CD8-positive, alpha-beta memory T cell (primary cell): Measurements from ENCODE around the gene AGR2. TPM values are rescaled to one million over a fixed set of nuclear protein-coding genes. Genes with fewer than 3 reads are reported as not detected.

Source experiments
- CTCF ChIA-PET: fragments of 350-600 bp; sonication (Branson Sonifier 250); formaldehyde crosslinking; loops from one replicate; lab custom pipeline; 2021; ENCODE audit warnings: antibody characterized with exemption; lab: Charles Lee
- POLR2A ChIA-PET: fragments of 350-600 bp; sonication (Branson Sonifier 250); formaldehyde crosslinking; loops from one replicate; lab custom pipeline; 2021; ENCODE audit warnings: antibody characterized with exemption; lab: Charles Lee
- DNase-seq, 5 donors: peaks; one replicate each; pipeline versions ENCODE4 v3.0.0 to v3.0.0-alpha.2; 2020 to 2022; ENCODE audit warnings: mixed read lengths in 1 of 5
- H3K27ac ChIP-seq: one replicate; pipeline ENCODE4 v1.7.0; 2013; ENCODE audit warnings: low read depth, mild to moderate bottlenecking, low read length, moderate library complexity
- H3K27me3 ChIP-seq: 2 replicates; pipeline ENCODE4 v1.7.0; 2013; ENCODE audit warnings: low read length, mild to moderate bottlenecking; ENCODE audit not compliant: insufficient read depth, poor library complexity, severe bottlenecking
- H3K36me3 ChIP-seq: 2 replicates; pipeline ENCODE4 v1.7.0; 2013; ENCODE audit warnings: mild to moderate bottlenecking, low read length, moderate library complexity; ENCODE audit not compliant: insufficient read depth
- H3K4me1 ChIP-seq: 2 replicates; pipeline ENCODE4 v1.7.0; 2013; ENCODE audit warnings: mild to moderate bottlenecking, low read length, moderate library complexity; ENCODE audit not compliant: insufficient read depth
- H3K4me3 ChIP-seq: 2 replicates; pipeline ENCODE4 v1.7.0; 2013; ENCODE audit warnings: mild to moderate bottlenecking, low read length
- H3K9me3 ChIP-seq: 2 replicates; pipeline ENCODE4 v1.7.0; 2013; ENCODE audit warnings: mild to moderate bottlenecking, low read length
- H3K27ac Mint-ChIP-seq, 8 donors: one replicate each; pipeline ENCODE4 v1.8.0; 2020 to 2021; ENCODE audit warnings: mixed read lengths in 8 of 8, mild to moderate bottlenecking in 6 of 8, inconsistent platforms in 3 of 8, moderate library complexity in 3 of 8
- H3K27me3 Mint-ChIP-seq, 2 donors: one replicate each; pipeline ENCODE4 v1.8.0; 2020 to 2021; ENCODE audit warnings: mixed read lengths in 2 of 2, mild to moderate bottlenecking in 1 of 2, moderate library complexity in 1 of 2
- H3K36me3 Mint-ChIP-seq, 3 donors: one replicate each; pipeline ENCODE4 v1.8.0; 2020 to 2021; ENCODE audit warnings: mixed read lengths in 3 of 3, inconsistent platforms in 1 of 3, mild to moderate bottlenecking in 1 of 3
- H3K4me1 Mint-ChIP-seq, 3 donors: one replicate each; pipeline ENCODE4 v1.8.0; 2020 to 2021; ENCODE audit warnings: mixed read lengths in 3 of 3, inconsistent platforms in 1 of 3, mild to moderate bottlenecking in 1 of 3
- H3K4me3 Mint-ChIP-seq, 7 donors: one replicate each; pipeline ENCODE4 v1.8.0; 2020 to 2021; ENCODE audit warnings: mixed read lengths in 7 of 7, mild to moderate bottlenecking in 6 of 7, moderate library complexity in 4 of 7, inconsistent platforms in 2 of 7
- H3K9me3 Mint-ChIP-seq, 5 donors: one replicate each; pipeline ENCODE4 v1.8.0; 2020 to 2022; ENCODE audit warnings: mixed read lengths in 5 of 5, mild to moderate bottlenecking in 3 of 5, moderate library complexity in 2 of 5, inconsistent platforms in 1 of 5
- polyA plus RNA-seq: library from polyadenylated mRNA; unstranded; fragments of 300-500 nt; fragmentation: Illumina TruSeq; gene quantifications from one replicate; pipeline ENCODE4 v1.2.3, GENCODE V29; 2021
- total RNA-seq, 2 experiments: library from RNA; stranded (reverse); gene quantifications; one replicate each; pipeline ENCODE4 v1.2.3, GENCODE V29; 2021

The AGR2 gene
- total and polyA plus RNA-seq, 3 experiments from 2014 or later = not detected

- ChIA-PET POLR2A (no interaction called here), CTCF (no interaction called here)
- no peaks in the 10 kb centered on the region for H3K4me1 Mint-ChIP-seq
- no peaks in the 10 kb centered on the region for H3K9me3 Mint-ChIP-seq
- H3K27me3 Mint-ChIP-seq = peaks cover 3 to 18% of the 10 kb centered on the region in 2 donors
- no peaks in the 10 kb centered on the region for H3K9me3 ChIP-seq
- H3K36me3 Mint-ChIP-seq = no peaks in the 10 kb centered on the region
- H3K4me3 Mint-ChIP-seq = no peak overlapping the region
- no peaks in the 10 kb centered on the region for H3K4me1 ChIP-seq
- H3K27ac Mint-ChIP-seq = no peak overlapping the region
- H3K27ac ChIP-seq = no peak overlapping the region
- H3K27me3 ChIP-seq = no peaks in the 10 kb centered on the region
- H3K36me3 ChIP-seq = no peaks in the 10 kb centered on the region
- H3K4me3 ChIP-seq = no peak overlapping the region
- no peak for DNase-seq
Measured at GRCh38 chr7:16810573-16810972, 5.8 kb upstream of the AGR2 start.

DNA sequence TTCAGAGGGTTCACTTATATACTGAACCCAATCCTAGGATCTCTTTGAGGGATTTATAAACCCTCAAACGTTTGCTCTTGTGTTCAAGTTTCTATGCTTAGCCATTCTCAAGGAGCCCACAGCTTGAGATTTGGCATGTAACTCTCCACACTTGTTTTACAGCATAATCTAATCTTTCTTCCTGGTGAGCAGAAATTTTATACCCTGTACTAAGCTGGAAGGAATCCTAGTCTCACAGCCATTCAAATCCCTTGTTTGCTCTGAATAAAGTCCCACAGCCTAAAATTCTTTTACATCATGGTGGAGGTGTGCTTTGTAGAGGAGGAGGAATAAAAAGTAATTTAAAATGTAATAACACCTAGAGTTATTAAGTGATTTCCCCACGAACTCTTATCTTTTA is 5.3 kb upstream of the AGR2 start:
- Mint-ChIP-seq H3K27ac (no peak overlapping the region), H3K36me3 (no peaks in the 10 kb centered on the region), H3K27me3 (peaks cover 3 to 18% of the 10 kb centered on the region in 2 donors), H3K9me3 (no peaks in the 10 kb centered on the region), H3K4me3 (no peak overlapping the region), H3K4me1 (no peaks in the 10 kb centered on the region)
- POLR2A ChIA-PET = no interaction called here
- CTCF ChIA-PET = no interaction called here
- Histone ChIP-seq H3K36me3 (no peaks in the 10 kb centered on the region), H3K4me3 (no peak overlapping the region), H3K27me3 (no peaks in the 10 kb centered on the region), H3K4me1 (no peaks in the 10 kb centered on the region), H3K9me3 (no peaks in the 10 kb centered on the region), H3K27ac (no peak overlapping the region)
- no peak for DNase-seq

GRCh38 chr7:16805441-16805840 is 642 bp upstream of the AGR2 start:
- Mint-ChIP-seq H3K27ac (no peak overlapping the region), H3K36me3 (no peaks in the 10 kb centered on the region), H3K9me3 (no peaks in the 10 kb centered on the region), H3K27me3 (peaks cover 3 to 11% of the 10 kb centered on the region in 2 donors), H3K4me1 (no peaks in the 10 kb centered on the region), H3K4me3 (no peak overlapping the region)
- H3K36me3 ChIP-seq = no peaks in the 10 kb centered on the region
- CTCF ChIA-PET = no interaction called here
- H3K4me3 ChIP-seq = no peak overlapping the region
- H3K27me3 ChIP-seq = no peaks in the 10 kb centered on the region
- no peak for DNase-seq
- H3K27ac ChIP-seq = no peak overlapping the region
- no peaks in the 10 kb centered on the region for H3K9me3 ChIP-seq
- POLR2A ChIA-PET = interaction anchor here (0.6 kb wide), 1 partner anchor 129 kb away, joined by 4 read pairs; no protein-coding TSS in a partner anchor
- no peaks in the 10 kb centered on the region for H3K4me1 ChIP-seq

DNA sequence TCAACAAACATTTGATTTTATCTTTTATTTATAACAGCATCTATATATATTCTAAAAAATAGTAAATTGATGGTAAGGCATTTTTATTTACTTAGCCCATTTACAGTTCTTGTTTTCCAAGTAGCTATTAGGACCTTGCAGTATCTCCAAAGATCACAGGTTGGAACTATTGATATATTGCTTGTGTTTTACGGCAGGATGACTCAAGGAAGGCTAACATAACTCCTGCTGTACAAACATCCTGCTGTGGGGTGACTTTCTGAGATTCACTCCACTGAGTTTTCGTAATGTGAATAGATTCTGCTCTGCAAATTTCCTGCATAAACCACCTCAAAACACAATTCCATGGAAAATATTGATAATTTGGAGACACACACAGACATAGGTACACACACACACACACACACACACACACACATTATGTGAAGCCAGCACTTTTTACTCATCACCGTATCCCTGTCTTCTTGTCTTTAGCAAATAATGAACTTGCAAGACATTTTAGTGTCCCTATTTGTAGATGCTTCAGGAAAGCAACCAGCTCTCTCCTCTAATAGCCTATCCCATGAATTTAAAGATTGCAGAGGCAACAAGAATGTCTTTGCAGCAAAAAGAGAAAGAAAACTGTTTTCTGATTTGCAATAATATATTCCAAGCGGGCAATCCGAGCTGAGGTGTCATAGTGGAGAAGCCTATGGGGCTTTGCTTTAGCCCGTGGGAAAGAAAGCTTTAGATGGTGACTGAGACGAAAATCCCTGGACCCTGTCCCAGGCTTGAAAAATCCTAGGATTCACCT is 722 bp downstream of the AGR2 start:
- no peaks in the 10 kb centered on the region for H3K9me3 Mint-ChIP-seq
- Histone ChIP-seq H3K36me3 (no peaks in the 10 kb centered on the region), H3K27ac (no peak overlapping the region), H3K9me3 (no peaks in the 10 kb centered on the region), H3K27me3 (no peaks in the 10 kb centered on the region), H3K4me1 (no peaks in the 10 kb centered on the region), H3K4me3 (no peak overlapping the region)
- H3K27me3 Mint-ChIP-seq = peaks cover 2 to 11% of the 10 kb centered on the region in 2 donors
- POLR2A ChIA-PET = no interaction called here
- CTCF ChIA-PET = no interaction called here
- H3K4me1 Mint-ChIP-seq = no peaks in the 10 kb centered on the region
- no peak for DNase-seq
- no peak overlapping the region for H3K4me3 Mint-ChIP-seq
- H3K27ac Mint-ChIP-seq = no peak overlapping the region
- no peaks in the 10 kb centered on the region for H3K36me3 Mint-ChIP-seq

GRCh38 chr7:16803125-16803524 is 1.7 kb downstream of the AGR2 start:
- no peaks in the 10 kb centered on the region for H3K36me3 ChIP-seq
- DNase-seq = no peak
- no peaks in the 10 kb centered on the region for H3K4me1 Mint-ChIP-seq
- CTCF ChIA-PET = no interaction called here
- H3K9me3 Mint-ChIP-seq = no peaks in the 10 kb centered on the region
- no peaks in the 10 kb centered on the region for H3K36me3 Mint-ChIP-seq
- no peaks in the 10 kb centered on the region for H3K27me3 ChIP-seq
- no peak overlapping the region for H3K27ac ChIP-seq
- H3K27ac Mint-ChIP-seq = no peak overlapping the region
- POLR2A ChIA-PET = no interaction called here
- H3K4me3 ChIP-seq = no peak overlapping the region
- no peaks in the 10 kb centered on the region for H3K9me3 ChIP-seq
- no peaks in the 10 kb centered on the region for H3K4me1 ChIP-seq
- H3K27me3 Mint-ChIP-seq = peaks cover 2 to 11% of the 10 kb centered on the region in 2 donors
- H3K4me3 Mint-ChIP-seq = no peak overlapping the region

- Mint-ChIP-seq H3K36me3 (no peaks in the 10 kb centered on the region), H3K27ac (no peak overlapping the region), H3K9me3 (no peaks in the 10 kb centered on the region), H3K4me1 (no peaks in the 10 kb centered on the region), H3K4me3 (no peak overlapping the region), H3K27me3 (peaks cover 0 to 2% of the 10 kb centered on the region in 2 donors)
- no peak for DNase-seq
- no peaks in the 10 kb centered on the region for H3K9me3 ChIP-seq
- no peaks in the 10 kb centered on the region for H3K36me3 ChIP-seq
- no peak overlapping the region for H3K4me3 ChIP-seq
- ChIA-PET POLR2A (no interaction called here), CTCF (no interaction called here)
- H3K4me1 ChIP-seq = no peaks in the 10 kb centered on the region
- no peak overlapping the region for H3K27ac ChIP-seq
- H3K27me3 ChIP-seq = no peaks in the 10 kb centered on the region
Measured at GRCh38 chr7:16801579-16801978, 3.2 kb downstream of the AGR2 start.

- Mint-ChIP-seq H3K4me1 (no peaks in the 10 kb centered on the region), H3K36me3 (no peaks in the 10 kb centered on the region), H3K27ac (no peak overlapping the region), H3K9me3 (no peaks in the 10 kb centered on the region), H3K4me3 (no peak overlapping the region), H3K27me3 (peaks cover 0 to 5% of the 10 kb centered on the region in 2 donors)
- H3K27me3 ChIP-seq = no peaks in the 10 kb centered on the region
- ChIA-PET POLR2A (no interaction called here), CTCF (no interaction called here)
- DNase-seq = no peak
- no peaks in the 10 kb centered on the region for H3K4me1 ChIP-seq
- H3K9me3 ChIP-seq = no peaks in the 10 kb centered on the region
- no peak overlapping the region for H3K27ac ChIP-seq
- no peaks in the 10 kb centered on the region for H3K36me3 ChIP-seq
- H3K4me3 ChIP-seq = no peak overlapping the region
Measured at GRCh38 chr7:16801111-16801542, 3.7 kb downstream of the AGR2 start.

DNA sequence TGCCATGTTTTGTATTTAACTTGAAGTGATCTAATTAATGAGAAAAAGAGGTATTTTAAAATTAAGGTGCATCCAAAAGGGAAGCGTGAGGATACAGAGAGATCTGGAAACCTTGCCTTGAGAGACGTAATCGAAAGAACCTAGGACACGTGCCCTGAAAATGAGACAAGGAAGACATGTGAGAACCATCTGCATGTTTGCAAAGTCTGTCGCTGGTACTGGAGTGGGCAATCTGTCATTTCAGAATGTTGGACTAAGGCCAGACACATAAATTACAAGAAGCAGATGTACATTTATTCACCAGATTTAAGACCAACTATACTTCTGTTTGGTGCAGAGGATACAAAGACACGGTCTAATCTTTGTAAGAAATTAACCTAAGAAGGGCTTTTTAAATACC is 9.2 kb downstream of the AGR2 start:
- Mint-ChIP-seq H3K27me3 (peaks cover 4 to 25% of the 10 kb centered on the region in 2 donors), H3K9me3 (no peaks in the 10 kb centered on the region), H3K4me3 (no peak overlapping the region), H3K27ac (no peak overlapping the region), H3K36me3 (no peaks in the 10 kb centered on the region), H3K4me1 (no peaks in the 10 kb centered on the region)
- no peak overlapping the region for H3K27ac ChIP-seq
- ChIA-PET POLR2A (no interaction called here), CTCF (no interaction called here)
- no peaks in the 10 kb centered on the region for H3K36me3 ChIP-seq
- H3K27me3 ChIP-seq = no peaks in the 10 kb centered on the region
- no peak for DNase-seq
- no peaks in the 10 kb centered on the region for H3K4me1 ChIP-seq
- H3K9me3 ChIP-seq = no peaks in the 10 kb centered on the region
- H3K4me3 ChIP-seq = no peak overlapping the region
